ENCODE data around the gene AATK.

AATK gene

GRCh38 chr17:81143200-81143527 is 22.9 kb downstream of the AATK start:
- no peak for DNase-seq (ENCODE audit: low spot score)

GRCh38 chr17:81142301-81143199 is 23.5 kb downstream of the AATK start:
- DNase-seq (ENCODE audit: low spot score) = peak; percentile 92

GRCh38 chr17:81140695-81141094 is 25.3 kb downstream of the AATK start:
- no peak for DNase-seq (ENCODE audit: low spot score)

GRCh38 chr17:81140018-81140417 is 26.0 kb downstream of the AATK start:
- DNase-seq (ENCODE audit: low spot score) = no peak

- no peak for DNase-seq (ENCODE audit: low spot score)
Measured at GRCh38 chr17:81139428-81139827, 26.6 kb downstream of the AATK start.

- no peak for DNase-seq (ENCODE audit: low spot score)
Measured at GRCh38 chr17:81138500-81138899, 27.5 kb downstream of the AATK start.

- no peak for DNase-seq (ENCODE audit: low spot score)
Measured at GRCh38 chr17:81138083-81138482, 27.9 kb downstream of the AATK start.

GRCh38 chr17:81137248-81137647 is 28.8 kb downstream of the AATK start:
- no peak for DNase-seq (ENCODE audit: low spot score)

- DNase-seq (ENCODE audit: low spot score) = no peak
Measured at GRCh38 chr17:81136366-81136765, 29.7 kb downstream of the AATK start.

- no peak for DNase-seq (ENCODE audit: low spot score)
Measured at GRCh38 chr17:81135505-81136278, 30.3 kb downstream of the AATK start.

GRCh38 chr17:81134064-81134781 is 31.8 kb downstream of the AATK start:
- DNase-seq (ENCODE audit: low spot score) = no peak

GRCh38 chr17:81132770-81133723 is 33.0 kb downstream of the AATK start:
- no peak for DNase-seq (ENCODE audit: low spot score)

GRCh38 chr17:81132197-81132540 is 33.9 kb downstream of the AATK start:
- no peak for DNase-seq (ENCODE audit: low spot score)

- DNase-seq (ENCODE audit: low spot score) = no peak
Measured at GRCh38 chr17:81131486-81132196, 34.4 kb downstream of the AATK start.

- no peak for DNase-seq (ENCODE audit: low spot score)
Measured at GRCh38 chr17:81130385-81131361, 35.3 kb downstream of the AATK start.

- DNase-seq (ENCODE audit: low spot score) = no peak
Measured at GRCh38 chr17:81129711-81130367, 36.2 kb downstream of the AATK start.

GRCh38 chr17:81129289-81129688 is 36.7 kb downstream of the AATK start:
- DNase-seq (ENCODE audit: low spot score) = no peak

- no peak for DNase-seq (ENCODE audit: low spot score)
Measured at GRCh38 chr17:81128774-81129173, 37.2 kb downstream of the AATK start.

- no peak for DNase-seq (ENCODE audit: low spot score)
Measured at GRCh38 chr17:81128338-81128737, 37.7 kb downstream of the AATK start.

Data from HuH-7.5 (cell line).